Measurements from ENCODE around the gene TRUB2.

TRUB2 gene, protein sequence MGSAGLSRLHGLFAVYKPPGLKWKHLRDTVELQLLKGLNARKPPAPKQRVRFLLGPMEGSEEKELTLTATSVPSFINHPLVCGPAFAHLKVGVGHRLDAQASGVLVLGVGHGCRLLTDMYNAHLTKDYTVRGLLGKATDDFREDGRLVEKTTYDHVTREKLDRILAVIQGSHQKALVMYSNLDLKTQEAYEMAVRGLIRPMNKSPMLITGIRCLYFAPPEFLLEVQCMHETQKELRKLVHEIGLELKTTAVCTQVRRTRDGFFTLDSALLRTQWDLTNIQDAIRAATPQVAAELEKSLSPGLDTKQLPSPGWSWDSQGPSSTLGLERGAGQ

DNA sequence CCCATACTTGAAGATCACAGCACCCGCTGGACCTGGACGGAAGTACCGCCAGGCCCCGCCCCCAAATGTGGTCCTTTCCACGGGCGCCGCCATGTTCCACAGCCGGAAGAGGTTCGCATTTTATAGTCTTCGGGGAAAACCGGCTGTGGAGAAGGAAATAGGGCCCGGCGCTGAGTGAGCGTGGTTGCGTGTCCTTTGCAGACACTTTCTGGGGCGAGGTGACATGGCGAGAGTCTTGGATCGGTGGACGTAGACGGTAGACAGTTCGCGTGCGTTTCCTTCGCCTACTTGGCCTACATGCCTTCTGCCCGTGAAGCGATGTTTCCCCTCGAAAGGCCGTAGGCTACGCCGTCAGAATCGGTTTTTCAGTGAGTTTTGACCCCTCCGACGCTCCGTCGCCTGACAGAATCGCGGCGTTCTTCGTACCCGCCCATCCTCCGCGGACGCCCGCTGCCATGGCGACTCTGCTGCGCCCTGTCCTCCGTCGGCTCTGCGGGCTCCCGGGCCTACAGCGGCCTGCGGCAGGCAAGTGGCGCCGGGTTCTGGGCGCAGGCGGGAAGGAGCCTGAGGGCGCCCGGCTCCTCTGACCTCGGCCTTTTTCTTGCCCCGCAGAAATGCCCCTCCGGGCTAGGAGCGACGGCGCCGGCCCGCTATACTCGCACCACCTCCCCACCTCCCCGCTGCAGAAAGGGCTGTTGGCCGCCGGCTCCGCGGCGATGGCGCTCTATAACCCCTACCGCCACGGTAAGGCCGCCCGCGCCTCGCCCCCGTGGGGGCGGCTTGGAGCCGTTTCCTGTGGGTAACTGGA is at the start of gene TRUB2, which contains the start of gene COQ4:
Gene TRUB2, minus strand, starts transcription at position 44 of the 808 bp plus-strand sequence. Its CDS starts 39 bp downstream, at position 5.
Gene COQ4, plus strand, starts transcription at position 436 of the 808 bp plus-strand sequence. Its CDS starts 20 bp downstream, at position 456.
- no peak for FAIRE-seq

DNA sequence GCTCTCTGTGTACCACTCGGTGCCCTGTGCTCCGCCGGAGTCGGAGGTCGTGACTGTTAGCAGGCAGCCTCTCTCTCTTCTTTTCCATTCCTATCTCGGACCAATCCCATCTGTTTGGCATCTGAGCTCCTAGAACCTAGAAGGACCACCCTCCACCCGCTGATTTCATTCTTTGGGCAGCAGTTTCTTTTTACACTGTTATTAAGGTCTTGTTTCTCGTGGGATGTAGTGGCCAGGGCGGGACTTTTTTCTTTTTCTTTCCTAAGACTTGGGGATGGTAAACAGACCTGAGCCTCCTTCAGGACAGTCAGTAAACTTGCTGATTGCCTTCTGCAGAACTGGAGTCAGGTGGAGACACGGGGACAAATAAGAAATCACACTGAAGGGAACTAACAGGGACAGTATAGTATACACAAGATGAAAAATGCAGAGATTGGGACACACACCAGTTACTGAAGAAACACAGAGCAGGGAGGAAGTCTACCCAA is 49.4 kb upstream of the TRUB2 start:
- no peak for FAIRE-seq

DNA sequence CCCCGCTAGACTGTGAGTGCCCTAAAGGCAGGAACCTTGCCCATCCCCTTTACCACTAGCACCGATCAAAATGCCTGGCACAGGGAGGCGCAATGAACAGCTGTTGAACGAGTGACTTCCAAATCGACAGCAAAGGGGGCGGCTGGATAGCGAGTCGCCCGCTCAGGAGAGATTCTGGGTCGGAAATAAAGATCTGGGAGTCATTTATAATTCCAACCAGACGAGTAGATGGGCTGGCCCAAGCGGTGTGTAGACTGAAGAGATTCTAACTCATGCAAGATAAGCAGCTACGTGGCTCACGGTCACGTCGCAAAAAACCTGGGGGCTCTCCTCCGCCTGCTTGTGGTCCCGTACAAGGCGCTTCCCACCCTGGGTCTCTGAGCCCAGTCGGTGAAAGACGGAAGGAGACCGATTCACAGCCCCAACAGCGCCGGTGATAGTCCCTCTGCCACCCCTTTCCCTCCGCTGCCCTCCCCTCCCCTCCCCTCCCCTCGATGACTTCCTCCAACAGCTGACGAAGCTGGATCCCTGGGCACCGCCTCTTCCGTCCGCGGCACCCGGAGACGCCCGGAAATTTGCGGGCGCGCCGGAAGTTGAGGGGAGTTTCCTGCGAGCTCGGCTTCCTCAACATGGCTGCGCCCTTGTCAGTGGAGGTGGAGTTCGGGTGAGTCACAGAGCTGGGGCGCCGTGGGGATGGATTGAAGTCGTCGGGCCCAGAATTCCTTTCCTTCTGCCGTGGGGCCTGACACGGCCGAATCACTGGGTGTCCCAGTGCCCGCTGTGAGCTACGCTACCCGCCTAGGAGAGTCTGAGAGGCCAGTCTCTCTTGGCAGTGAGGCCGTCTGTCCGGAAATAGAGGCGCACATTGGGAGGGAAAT is 48.7 kb upstream of the TRUB2 start, which contains the start of gene URM1:
Gene URM1, plus strand, starts transcription at position 623 of the 878 bp plus-strand sequence. Its CDS starts 7 bp downstream, at position 630.
- FAIRE-seq = peak; percentile 39

DNA sequence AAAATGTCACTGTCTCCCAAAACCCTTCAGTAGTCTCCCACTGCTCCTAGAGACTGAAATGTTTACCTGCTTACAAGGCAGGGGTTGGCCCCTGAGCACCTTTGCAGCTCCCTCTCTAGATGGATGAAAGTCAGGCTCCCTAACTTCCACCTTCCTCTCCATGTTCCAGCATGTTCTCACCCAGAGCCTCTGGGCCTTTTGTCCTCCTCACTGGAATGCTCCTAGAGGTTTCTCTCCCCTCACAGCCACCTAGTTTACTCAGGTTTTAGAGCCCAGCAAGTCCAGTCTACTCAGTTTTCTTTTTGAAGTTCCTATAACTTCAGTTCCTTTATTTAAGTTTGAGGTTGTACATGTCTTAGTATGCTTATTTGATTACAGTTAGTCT is 48.1 kb upstream of the TRUB2 start:
- no peak for FAIRE-seq

DNA sequence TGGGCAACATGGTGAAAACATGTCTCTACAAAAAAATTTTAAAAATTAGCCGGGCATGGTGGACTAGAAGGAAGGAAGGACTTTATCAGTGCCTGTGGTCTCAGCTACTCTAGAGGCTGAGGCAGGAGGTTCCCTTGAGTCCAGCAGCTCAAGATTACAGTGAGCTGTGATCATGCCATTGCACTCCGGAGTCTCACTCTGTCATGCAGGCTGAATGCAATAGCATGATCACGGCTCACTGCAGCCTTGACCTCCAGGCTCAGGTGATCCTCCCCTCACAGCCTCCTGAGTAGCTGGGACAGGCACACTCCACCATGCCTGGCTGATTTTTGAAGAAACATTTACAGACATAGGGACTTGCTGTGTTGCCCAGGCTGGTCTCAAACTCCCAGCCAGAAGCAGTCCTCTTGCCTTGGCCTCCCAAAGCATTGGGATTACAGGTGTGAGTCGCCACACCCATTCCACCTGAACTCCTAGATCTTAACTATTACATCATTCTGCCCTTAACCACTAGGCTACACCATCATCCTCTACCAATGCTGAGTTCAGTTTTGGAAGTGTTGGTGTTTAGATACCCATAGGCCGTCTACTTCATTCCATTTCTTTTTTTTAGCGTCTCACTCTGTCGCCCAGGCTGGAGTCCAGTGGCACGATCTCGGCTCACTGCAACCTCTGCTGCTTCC is 46.9 kb upstream of the TRUB2 start:
- FAIRE-seq = no peak

DNA sequence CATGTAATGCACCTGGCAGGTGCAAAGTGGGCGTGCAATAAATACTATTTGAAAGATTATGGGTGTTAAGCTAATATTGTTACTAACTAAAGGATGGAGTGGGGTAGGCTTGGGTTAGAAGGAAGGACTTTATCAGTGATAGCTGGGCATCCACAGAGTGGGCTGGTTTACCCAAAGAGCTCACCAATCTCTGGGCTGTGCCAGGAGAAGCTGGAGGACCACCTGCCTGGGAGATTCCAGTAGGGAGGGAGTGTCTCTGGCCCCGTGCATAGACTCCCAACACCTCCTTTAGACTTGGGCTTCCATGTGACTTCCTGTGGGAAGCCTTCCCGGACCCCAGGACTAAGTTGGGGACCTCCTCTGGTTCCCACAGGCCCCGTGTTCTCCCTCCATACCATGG is 43.3 kb upstream of the TRUB2 start:
- FAIRE-seq = no peak

DNA sequence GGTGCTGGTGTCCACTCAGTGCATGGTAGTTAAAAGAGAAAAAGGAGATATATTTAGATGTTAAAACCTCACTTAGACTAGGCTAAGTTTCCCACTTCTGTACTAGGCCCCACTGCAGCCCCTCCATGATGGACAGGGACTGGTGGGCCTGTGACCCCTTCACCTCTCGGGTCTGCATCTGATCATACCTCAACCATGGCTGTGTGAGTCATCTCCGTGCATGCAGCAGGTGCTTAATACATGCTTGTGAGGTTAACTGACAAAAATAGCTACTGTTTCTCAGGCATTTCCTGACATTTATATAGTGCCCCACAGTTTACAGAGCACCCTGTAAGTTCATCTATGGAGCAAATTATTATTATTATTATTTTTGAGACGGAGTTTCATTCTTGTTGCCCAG is 40.5 kb upstream of the TRUB2 start:
- no peak for FAIRE-seq

DNA sequence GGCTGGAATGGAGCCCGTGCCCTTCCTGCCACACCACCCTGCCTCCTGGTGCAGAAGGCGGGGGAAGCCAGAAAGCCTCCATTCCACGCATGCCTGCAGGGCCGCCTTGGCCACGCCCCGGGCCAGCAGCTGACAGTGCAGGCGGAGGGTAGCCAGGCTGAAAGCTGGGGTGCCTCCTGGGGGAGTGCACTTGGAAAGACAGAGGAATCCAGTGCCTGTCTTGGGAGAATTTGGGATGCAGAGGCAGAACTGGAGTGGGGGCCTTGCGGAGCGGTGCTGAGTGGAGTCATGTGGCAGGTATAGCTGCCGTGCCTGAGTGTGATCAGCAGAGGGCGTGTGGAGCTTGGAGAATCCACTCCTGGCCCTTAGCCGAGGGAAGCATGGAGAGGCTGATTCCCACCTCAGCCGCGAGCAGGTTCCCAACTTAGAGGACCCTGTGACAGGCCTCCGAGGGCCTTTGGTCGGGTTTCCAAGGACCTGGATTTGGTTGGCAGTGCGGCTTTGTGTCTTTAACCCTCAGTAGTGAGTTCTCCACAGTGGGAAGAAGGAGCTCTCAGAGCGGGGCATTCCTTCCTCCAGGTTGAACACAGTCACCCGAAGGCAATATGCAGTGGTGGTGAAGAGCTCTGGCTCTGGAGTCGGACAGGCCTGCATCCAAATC is 39.9 kb upstream of the TRUB2 start:
- no peak for FAIRE-seq

DNA sequence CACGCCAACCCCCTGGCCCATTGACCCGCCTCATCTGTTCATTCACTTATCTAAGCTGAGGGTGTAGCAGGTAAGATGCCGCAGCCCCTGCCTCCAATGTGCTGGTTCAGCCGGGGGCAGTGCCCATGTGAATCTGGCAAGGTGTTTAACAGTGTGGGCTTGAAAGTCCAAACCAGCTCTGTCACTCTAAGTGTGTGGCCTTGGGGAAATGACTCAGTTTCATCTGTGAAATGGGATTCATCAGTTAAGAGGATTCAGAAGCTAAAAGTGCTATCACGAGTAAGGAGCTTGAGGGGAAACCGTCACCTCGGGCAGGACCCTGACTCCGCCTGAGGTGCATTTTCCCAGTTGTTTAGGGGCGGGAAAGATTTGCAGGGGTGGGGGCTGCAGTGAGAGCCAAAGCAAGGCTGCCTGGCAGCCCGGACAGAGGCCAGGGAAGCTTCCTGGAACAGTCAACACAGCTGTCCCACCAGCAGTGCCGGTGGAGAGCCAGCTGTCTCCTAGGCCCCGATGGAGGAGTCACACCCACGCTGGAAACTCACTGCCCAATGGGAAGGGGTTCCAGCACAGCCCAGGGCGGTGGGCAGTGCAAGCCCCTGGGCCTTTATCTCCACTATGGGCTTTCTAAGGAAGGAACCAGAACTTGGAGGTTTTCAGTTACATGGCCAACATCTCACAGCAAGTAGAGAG is 39.2 kb upstream of the TRUB2 start:
- FAIRE-seq = no peak

DNA sequence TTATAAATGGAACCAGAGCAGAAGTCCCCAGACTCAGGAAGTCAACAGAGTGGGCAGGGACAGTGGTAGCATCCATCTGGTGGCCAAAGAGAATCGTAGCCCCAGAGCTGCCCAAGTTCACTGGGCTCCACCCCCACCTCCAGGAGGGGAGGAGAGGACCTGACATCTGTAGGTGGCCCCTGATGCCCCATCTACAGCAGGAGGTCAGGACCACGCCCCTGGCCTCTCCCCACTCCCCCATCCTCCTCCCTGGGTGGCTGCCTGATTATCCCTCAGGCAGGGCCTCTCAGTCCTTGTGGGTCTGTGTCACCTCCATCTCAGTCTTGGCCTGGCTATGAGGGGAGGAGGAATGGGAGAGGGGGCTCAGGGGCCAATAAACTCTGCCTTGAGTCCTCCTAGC is 38.6 kb upstream of the TRUB2 start:
- FAIRE-seq = no peak

DNA sequence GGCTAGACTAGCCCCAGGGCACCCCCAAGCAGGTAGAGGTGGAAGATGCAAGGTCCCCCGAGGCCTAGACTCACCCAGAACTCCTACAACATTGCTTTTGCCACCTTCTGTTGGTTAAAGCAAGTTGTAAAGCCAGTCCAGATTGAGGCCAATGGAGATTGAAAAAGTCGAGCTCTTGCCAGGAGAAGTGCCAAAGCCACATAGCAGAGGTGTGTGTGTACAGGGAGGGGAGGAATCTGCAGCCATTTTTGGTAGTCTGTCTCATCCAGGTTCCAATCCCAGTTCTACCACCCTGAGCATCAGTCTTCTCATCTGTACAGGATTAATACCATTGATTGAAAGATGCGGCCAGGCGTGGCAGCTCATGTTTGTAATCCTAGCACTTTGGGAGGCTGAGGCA is 36.6 kb upstream of the TRUB2 start:
- FAIRE-seq = no peak

DNA sequence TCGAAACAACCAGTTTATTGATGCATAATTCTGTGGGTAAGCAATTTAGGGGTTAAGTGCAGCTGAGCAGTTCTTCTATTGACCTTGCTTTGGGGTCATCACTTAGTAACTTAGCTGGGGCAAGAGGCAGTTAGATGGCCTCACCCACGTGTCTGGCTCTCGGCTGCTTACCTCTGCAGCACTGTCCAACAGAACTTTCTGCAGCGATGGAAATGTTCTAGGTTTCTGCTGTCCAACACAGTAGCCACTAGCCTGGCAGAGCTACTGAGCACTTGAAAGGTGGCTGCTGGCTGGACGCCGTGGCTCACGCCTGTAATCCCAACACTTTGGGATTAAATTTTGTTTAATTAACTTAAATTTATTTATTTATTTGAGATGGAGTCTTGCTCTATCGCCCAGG is 35.8 kb upstream of the TRUB2 start:
- FAIRE-seq = no peak

DNA sequence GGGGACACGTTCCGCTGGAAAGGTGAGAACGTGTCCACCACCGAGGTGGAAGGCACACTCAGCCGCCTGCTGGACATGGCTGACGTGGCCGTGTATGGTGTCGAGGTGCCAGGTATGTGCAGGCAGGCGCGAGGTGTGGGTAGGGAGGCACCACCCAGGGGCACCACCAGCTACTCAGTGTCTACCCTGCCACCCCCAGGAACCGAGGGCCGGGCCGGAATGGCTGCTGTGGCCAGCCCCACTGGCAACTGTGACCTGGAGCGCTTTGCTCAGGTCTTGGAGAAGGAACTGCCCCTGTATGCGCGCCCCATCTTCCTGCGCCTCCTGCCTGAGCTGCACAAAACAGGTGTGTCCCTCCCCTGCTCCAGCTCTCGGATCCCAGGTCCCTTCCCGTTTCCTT is 33.2 kb upstream of the TRUB2 start:
- FAIRE-seq = no peak

DNA sequence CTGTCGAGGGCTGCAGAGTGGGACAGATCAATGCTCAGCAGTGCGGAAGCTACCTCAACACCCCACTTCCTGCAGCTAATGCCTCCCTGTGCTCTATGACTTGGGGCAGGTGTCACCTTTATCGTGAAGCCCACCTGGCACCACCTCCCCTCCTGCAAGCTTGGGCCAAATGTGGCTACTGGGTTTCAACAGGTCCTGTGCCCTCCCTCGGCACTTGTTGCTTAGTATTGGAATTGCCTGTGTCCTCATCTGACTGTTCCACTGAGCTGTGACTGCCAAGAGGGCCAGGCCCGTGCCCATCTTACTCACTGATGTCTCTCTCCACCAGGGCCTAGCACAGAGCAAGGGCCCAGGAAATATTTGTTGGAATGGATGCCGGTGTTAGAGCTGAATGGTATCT is 27.5 kb upstream of the TRUB2 start:
- no peak for FAIRE-seq

DNA sequence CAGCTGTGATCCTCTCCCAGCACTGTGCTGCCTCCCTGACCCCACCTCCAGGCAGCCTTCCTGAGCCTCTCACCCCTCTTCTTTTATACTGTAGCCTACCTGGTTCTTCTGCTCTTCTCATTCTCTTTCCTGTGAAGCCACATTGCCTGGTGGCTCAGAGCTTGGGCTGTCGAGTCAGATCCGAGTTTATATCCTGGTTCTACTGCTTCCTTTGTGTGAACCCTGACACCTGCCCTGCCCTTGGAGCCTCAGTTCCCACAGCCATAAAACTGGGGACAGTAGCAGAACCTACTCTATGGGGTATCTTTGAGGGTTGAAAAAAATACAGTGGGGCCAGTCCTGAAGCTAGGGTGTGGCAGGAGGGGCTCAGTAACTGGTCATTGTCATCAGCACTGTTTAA is 26.9 kb upstream of the TRUB2 start:
- no peak for FAIRE-seq

DNA sequence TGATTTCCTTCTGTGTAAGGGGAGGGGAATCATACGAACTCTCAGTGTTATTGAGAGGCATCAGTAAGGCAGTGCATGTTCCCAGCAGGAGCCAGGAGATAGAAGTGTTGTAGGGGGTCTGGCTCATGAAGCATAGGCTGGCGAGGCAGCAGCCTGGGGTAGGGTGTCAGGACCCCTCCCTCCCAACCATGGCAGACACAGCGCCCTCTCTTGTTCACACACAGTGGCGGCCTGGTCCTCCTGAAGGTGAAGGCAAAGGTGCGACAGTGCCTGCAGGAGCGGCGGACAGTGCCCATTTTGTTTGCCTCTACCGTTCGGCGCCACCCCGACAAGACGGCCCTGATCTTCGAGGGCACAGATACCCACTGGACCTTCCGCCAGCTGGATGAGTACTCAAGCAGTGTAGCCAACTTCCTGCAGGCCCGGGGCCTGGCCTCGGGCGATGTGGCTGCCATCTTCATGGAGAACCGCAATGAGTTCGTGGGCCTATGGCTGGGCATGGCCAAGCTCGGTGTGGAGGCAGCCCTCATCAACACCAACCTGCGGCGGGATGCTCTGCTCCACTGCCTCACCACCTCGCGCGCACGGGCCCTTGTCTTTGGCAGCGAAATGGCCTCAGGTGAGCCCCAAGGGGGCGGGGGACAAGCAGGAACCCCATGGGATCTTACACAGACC is 22.8 kb upstream of the TRUB2 start:
- FAIRE-seq = no peak

DNA sequence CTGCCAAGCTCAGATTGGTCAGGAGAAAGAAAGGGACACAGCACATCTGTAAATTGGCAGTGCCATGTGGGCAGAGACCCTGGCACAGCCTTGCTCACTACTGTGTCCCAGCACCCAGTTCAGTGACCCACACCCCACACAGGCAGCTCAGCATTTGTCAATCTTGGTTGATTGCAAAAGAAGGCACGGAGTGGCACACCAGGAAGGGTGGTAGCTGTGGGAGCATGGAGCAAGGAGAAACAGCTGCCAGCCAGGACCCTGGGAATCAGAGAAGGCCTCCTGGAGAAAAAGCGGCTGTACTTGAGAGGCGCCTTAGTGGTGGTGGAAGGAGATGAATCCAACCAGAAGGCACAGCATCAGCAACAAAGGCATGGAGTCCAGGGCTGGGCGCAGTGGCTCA is 21.6 kb upstream of the TRUB2 start:
- no peak for FAIRE-seq

DNA sequence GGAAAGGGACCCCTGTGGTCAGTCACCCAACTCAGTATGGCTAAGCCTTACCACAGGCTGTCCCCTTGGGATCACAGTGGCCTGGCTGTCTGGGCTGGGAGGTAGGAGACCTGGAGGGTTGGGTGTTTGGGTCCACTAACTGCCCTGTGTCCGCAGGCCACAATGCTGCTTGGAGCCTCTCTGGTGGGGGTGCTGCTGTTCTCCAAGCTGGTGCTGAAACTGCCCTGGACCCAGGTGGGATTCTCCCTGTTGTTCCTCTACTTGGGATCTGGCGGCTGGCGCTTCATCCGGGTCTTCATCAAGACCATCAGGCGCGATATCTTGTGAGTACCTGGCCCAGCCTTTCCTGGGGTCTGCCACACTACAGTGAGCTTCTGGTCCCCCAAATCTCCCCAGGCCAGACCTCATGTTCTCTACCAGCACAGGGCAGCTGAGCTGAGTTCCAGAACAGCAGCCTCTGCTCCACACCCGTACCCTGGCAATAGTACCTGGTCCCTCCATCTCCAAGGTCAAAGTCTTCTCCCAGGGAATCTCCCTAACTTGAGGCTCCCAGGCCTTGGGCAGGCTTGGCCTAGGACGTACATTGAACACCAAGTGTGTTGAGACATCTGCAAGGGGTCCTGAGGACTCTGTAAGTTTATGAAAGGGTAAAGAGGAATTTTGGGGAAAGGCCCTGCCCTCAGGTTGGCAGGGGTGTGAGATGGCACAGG is 20.9 kb upstream of the TRUB2 start:
- no peak for FAIRE-seq

DNA sequence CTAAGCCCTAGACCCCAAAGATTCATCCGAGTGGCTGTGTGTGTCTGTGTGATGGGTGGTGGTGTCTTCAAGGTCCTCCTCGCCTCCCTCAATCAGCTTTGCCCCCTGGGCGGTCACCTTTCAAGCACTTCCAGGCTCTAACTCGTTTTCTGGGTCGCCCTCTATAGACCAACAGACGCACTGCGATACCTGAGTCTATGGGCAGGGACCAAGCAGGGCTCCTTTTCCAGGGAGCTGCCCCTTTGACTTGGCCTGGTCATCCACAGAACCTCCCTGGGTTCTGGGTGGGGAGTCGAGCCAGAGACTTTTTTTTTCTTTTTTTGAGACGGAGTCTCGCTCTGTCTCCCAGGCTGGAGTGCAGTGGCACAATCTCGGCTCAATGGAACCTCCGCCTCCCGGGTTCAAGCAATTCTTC is 19.2 kb upstream of the TRUB2 start:
- no peak for FAIRE-seq
